ENCODE results near the gene C2orf74.
A peak's percentile ranks its signal among the peaks of the same experiment; 100 is the strongest.
"Not testable (repeated sequence)": the region's sequence is repeated elsewhere in the genome, so short reads cannot be mapped to it uniquely, and the experiment has no call there.

Gene C2orf74

DNA sequence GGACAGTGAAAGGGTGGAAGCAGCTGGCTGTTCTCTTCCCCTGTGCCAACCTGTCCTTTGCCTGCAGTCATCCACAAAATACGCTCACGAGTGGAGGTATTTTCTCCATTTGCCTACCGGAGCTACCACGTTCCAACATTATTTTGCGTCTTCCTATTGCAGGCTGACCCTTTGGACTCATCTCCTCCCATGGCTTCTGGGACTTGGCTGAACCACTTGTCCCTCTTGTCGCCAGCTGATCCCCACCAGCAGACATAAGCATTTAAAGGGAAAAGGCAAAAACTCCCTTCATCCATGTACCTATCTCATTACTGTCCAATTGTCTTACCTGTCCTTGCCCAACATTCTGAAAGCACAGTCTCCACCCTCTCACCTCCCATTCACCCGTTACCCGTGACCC lies 13.0 kb downstream of the C2orf74 start:
- DNase-seq, result no peak

DNA sequence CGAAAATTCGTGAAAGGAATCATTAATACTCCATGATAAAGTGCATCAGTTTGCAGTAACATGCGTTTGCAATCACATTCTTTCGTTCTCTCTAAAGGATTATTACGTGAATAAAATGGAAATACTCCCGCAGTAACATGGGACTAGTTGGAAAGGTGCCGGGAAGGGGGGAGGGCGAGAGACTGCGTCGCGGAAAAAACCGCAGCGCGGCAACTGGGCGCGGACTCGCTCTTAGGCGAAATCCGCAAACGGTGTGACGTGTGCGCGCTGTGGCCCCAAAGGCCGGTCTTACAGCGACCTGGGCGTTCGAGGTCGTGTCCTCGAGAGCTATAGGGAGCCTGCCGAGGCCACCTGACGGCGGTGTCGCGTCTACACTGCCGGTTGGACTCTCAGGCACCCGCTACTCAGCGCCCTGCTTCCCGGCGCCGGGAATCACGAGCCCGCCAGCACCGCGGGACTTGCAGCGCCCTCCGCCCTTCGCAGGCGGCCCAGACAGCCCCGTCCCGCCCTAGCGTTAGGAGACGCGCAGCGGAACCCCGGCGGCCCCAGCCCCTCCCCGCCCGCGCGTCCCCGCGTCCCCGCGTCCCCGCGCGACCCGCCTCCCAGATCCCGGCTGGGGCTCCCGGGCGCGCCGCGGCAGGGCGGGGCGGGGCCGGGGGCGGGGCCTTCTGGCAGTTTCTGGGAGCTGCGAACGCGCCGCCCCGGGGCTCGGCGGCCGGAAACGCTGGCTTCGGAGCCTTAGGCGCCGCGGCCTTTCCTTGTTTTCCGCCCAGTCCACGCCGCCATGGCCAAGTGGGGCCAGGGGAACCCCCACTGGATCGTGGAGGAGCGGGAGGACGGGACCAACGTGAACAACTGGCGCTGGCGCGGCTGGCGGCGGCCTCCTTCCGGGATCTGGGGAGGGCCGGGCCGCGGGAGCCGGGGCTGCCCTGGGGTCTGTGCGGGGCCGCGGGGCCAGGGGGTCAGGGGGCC lies 15.1 kb downstream of the C2orf74 start:
- peak; percentile 93 for DNase-seq

DNA sequence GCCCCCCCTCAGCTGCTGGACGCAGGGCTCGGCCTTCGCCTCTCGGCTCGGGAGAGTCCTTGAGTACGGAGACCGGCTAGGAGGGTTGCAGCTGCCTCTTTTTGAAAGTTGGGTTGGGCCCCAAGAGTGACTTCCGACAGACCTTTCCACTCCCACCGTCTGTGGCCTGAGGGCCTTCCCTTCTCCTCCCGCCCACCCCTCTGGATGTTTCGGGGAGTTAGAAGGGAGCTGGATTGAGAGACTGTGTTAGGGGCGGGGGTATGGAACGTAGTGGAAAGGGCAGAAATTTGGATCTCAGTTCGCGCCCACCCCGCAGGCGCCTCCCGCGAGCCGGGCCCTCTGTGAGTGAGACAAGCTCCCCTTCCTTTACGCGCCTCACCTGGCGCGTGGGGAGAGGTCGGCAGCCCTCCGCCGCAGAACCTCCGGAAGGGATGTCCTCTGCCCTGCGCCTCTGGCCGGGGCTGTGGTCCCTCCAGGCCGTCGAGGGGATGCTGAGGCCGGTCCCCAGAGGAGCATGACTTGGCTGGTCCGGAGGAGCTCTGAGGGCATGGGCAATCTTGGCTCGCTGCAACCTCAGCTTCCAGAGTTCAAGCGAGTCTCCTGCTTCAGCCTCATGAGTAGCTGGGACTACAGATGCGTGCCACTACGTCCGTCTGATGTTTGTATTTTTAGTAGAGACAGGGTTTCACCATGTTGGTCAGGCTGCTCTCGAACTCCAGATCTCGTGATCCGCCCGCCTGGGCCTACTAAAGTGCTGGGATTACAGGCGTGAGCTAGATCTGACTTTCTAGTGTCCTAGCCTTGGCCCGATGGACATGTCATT lies 15.9 kb downstream of the C2orf74 start:
- DNase-seq, result peak; percentile 37

DNA sequence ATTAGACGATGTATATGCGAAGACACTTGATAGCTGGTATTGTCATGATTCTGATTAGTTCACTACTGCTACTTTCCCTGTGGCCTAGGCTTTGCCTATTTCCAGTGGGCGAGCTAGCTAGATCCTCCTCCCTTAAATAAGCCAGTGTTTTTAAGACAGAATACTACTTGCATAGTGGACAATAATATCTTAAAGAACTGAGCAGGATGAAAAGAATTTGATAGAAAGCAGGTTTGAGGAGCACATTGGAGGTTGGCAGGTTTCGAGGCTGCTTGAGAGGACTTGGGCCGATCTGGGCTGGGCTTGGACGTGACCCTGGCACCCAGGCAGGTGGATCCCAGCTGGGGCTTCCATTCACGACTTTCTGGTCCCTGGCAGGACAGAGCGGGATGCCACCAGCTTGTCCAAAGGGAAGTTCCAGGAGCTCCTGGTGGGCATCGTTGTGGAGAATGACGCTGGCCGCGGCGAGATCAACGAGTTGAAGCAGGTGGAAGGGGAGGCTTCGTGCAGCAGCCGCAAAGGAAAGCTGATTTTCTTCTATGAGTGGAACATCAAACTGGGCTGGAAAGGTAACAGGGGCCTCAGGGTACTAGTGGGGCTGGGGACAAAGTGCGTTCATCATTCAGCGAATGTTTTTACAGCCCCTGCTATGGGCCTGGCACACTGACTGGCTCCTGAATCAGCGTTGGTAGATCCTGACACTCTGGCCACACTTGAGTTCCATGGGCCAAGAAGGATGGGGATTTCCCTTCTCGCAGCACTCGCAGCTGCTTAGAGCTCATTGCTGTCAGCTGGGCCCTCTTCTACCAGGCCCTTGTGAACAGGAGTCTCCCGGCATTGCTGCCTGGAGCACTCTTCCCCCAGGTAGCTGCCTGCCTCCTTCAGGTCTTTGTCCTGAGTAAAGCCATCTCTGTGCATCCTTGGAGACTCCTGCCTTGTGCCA lies 16.9 kb downstream of the C2orf74 start:
- no peak for DNase-seq

DNA sequence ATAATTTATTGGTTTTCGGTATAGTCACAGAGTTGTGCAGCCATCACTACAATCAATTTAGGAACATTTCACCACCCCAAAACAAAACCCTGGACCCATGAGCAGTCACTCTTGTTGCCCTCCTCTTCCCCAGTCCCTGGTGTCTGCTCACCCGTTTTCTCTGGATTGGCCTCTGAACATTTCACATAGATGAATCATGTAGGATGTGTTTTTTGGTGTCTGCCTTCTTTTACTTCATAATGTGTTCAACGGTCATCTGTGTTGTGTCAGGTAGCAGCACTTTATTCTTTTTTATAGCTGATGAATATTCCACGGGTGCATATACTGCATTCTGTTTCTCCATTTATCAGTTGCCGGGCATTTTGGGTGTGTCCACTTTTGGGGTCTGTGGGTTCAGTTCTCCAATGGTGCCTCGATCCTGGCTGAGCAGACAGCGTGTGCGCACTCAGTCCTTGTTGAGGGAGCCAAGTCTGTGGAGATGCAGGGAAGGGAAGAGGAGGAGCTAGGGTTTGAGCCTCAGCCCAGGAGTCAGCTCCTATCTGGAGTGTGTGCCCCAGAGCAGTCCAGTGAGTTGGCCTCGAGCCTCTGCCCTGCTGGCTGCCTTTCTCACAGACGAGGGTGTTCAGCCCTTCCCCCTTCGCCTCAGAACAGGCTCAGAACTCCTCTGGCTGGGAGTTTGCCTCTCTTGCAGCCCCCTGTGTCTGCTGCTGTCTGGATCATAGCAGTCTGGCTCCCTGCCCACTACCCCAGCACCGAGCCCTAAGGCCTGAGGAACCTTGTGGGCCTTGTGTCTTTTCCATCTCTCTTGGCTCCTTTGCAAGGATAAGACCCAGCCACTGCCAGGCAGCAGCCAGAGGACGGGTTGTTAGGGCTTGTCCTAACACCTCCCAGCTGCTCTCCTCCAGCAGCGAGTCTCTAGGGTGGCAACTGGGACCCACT lies 18.0 kb downstream of the C2orf74 start:
- DNase-seq, result no peak

DNA sequence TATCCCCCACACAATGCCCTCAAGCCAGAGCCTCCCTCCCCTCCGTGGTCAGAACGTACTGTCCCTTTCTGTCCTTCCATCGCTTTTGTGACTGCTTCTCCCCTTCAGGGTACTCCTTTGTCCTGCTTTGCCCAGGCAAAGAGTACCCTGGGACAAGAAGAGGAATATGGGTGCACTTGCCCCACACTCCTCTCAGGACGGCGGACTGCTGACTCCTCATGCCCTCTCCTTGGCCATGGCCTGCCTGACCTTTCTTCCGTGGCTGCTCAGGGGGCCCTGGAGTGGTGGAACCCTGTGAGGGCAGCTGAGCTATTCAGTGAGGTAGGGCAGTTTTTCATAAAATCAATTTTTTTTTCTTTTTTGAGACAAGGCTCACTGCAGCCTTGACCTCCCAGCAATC lies 18.7 kb downstream of the C2orf74 start:
- DNase-seq, result no peak

DNA sequence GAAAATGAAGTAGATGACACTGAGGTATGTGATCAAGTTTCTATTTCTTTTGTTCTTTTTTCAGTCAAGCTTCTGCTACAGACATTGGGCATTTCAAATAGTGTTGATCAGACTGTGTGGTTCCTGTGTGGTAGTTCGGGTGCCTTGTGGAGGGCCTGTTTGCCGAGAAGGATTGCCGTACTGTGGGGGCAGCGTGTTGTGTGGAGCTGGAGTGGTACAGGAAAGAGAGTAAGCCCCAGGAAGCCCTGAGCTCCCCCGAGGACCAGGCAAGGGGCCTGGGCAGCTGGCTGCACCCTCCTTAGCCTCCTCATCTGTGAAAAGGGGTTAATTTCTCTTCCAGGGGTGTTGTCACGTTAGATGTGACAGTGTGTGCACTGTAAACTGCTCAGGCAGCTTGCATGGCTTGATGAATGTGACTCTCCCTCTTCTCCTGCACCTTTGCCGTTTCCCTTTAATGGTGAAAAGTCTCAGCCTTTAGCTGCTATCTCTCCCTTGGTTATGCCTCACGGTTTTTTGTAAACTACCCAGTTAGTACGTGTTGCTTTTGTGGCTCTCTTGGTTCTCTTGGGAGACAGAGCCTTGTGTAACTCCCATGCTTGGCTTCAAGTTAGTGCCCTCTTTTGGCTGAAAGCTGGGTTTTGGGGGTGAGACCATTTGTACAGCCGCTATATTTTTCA lies 19.5 kb downstream of the C2orf74 start:
- DNase-seq, result no peak

DNA sequence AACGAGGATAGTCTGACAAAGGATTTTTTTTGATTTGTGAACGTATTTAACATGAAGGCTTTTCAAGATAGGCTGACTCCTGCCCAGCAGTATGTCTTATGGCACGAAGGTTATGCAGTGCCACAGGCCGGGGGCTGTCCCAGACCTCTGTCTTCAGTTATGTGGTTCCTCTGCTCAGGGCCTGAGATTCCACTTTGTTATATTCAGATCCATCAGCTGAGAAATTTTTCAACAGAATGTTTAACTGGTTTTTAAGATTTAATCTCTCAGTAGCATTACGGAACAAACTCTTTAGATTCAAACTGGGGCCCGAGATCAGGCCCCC lies 20.0 kb downstream of the C2orf74 start:
- no peak for DNase-seq

DNA sequence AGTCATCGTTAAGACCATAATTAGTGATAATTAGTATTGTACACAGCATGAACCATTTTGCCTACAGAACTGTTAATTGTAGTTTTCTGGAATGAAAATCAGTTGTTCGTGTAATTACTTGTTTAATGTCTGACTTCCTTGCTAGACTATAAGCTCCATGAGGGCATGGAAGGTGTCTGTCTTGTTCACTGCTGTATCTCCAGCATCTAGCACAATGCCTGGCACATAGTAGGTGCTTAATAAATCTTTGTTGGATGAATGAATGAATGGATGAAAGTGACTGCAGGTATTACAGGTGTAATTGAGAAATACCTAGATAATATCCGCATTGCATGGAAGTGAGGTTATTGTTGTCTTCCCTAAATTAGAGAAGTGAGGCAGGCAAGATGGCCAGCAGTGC lies 21.8 kb downstream of the C2orf74 start:
- no peak for DNase-seq

DNA sequence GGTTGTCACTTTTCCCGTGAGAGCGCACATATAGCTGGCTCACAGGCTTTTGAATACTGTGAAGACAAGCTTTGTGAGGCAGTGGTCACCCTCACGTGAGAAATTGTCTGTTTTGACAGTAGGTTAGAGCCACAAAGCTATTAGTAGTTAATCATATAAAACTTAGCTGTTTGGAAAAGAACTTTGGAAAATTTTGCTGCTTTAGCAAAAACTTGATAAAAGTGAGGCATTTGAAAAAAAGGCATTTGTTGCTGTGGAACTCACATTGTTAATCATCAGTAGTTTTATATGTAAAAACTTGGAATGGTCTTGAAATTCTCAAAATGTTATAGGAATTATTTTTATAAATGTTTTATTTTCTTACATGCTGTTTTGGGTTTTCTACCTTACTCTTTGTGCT lies 22.3 kb downstream of the C2orf74 start:
- DNase-seq, result no peak

DNA sequence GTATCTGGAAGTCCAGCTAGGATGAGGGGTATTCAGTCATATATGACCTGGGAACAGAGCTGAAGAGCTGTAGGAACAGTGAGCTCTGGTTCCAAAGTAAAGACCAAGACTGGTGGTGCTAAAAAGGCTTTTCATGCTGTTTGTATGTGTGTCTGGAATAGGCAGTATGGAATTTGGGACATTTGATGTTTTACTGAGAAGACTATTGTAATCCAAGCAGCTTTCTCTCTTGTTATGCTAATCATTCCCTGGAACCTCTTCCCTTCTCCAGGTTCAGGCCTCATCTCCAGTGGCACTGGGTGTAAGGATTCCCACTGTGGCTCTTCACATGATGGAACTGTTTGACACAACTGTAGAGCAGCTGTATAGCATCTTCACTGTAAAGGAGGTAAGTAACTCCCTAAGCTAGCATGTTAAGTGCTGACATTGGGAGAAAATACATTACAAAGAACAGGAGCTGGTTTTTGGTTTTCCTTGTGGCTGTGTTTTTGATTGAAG lies 23.3 kb downstream of the C2orf74 start:
- DNase-seq, result no peak

DNA sequence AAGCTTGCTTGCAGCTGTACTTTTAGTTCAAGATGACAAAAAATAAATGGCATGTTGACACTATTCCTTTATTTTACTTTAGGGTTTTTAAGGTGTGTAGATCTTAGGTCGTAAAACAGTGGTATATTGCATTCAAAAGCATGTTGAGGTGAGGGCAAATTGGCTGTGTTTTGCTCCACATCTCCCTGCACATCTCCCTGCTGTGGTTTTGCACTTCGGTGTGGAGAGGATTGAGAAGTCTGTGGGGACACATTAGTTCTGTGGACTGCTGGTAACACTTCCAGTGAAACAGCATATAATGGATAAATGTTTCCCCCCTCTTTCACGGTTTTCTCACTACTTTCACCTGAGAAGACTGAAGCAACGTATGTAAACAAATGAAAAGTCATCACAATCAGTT lies 25.1 kb downstream of the C2orf74 start:
- DNase-seq, result no peak

DNA sequence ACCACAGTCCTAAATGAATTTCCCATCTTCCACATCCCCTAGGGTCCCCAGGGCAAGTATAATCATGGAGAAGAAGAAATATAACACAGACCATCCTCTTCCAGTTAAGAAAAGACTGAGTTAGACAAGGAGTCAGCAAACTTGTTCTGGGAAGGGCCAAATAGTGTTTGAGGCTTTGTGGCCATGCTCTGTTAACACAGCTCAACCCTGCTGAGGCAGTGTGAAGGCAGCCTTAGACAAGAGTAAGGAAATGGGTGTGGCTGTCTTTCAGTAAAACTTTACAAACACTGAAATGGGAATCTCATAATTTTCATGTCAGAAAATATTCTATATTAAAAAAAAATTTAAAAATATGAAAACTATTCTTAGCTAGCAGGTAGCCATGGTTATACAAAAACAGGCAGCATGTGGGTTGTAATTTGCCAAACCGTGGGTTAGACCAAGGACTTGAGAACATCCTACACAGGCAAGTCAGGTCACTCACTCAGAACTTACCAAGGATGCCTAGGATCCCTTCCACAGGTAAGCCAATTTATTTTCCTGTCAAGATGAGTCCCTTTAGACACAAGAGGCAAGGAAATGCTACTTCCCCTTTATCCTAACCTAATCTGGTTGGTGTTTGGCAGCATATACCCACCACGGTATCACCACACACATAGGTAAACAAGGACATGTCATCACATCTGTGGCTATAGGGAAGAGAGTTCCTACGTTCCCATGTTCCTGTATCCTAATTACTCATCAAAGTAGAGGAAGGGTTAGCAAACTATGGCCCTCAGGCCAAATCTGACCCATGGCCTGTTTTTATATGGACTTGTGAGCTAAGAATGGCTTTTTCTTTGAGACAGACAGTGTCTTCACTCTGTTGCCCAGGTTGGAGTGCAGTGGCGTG lies 31.9 kb downstream of the C2orf74 start:
- no peak for DNase-seq

DNA sequence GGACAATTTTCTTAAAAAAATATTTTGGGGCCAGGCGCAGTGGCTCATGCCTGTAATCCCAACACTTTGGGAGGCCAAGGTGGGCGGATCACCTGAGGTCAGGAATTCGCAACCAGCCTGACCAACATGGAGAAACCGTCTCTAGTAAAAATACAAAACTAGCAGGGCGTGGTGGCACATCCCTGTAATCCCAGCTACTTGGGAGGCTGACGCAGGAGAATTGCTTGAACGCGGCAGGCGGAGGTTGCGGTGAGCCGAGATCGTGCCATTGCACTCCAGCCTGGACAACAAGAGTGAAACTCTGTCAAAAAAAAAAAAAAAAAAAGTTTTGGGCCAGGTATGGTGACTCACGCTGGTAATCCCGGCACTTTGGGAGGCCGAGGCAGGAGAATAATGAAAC lies 32.7 kb downstream of the C2orf74 start:
- not testable (repeated sequence) for DNase-seq

DNA sequence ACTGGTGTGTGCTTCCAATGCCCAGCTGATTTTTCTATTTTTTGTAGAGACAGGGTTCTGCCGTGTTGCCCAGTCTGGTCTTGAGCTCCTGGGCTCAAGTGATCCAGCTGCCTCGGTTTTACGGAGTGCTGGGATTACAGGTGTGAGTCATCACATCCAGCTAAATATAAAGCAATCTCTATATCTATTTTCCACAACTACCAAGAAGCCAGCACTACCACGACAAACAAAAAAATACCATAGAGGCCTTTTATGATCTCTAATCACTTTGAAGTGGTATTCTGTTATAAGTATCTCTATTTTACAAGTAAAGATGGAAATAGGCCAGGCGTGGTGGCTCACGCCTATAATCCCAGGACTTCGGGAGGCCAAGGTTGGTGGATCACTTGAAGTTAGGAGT lies 34.7 kb downstream of the C2orf74 start:
- no peak for DNase-seq

DNA sequence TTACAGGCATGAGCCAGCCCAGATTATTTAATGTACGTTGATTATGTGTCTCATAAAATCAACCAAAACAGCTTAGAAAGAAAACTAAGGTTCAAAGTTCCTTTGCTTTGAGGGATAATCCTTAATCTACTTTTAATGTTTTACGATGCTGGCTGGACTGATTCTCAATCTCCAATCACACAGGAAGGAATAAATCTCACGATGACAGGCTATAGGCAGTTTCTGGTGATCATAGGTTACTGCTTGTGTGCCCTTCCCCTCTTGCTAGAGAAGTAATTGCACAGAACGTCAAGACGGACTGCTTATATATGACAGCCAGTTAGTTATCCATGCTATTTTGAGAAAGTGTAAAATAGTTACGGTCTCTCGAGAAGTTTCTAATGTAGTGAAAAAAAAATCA lies 43.1 kb downstream of the C2orf74 start:
- no peak for DNase-seq

DNA sequence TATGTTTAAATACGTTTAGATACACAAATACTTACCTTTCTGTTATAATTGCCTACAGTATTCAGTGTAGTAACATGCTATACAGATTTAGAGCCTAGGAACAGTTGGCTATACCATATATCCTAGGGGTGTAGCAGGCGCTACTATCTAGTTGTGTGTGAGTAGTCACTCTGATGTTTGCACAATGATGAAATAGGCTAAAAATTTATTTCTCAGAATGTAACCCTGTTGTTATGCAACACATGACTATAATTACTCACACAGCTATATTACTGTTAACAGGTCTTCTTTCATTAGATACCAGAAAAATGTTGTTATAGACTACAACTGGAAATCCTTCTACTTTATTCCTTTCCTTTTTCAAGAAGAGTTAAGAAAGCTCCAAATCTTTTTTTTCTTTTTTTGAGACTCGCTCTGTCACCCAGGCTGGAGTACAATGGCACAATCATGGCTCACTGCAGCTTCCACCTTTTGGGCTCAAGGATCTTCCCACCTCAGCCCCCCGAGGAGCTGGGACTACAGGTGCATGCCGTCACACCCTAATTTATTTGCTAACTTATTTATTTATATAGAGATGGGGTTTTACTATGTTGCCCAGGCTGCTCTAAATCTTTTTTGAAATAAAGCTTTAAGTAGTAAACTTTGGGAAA lies 48.5 kb downstream of the C2orf74 start:
- DNase-seq, result no peak

DNA sequence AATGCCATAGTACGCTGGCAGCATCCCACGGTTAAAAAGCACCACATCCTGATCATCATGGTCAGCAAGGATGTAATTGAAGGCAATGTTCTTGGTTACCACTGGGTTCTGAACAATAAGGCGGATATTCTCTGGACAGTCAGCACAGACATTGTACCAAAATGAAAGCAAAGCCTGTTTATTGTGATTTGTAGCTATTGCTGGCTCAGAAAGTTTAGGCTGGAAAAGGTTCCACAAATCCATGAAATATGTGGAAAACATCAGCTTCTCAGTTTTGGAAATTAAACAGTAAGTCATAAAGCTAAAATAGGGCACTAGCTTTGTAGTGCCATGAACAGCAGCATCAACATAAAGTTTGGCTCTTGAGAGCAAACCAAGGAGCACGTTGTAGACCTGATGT lies 52.2 kb downstream of the C2orf74 start:
- DNase-seq, result no peak

All from T-helper 9 cell (primary cell).